ENCODE data around the gene COQ10B. TPM values are rescaled to one million over a fixed set of nuclear protein-coding genes. Genes with fewer than 3 reads are reported as not detected.

The COQ10B gene
- total RNA-seq, 1 experiment from 2014 or later: 21.7 TPM

DNA sequence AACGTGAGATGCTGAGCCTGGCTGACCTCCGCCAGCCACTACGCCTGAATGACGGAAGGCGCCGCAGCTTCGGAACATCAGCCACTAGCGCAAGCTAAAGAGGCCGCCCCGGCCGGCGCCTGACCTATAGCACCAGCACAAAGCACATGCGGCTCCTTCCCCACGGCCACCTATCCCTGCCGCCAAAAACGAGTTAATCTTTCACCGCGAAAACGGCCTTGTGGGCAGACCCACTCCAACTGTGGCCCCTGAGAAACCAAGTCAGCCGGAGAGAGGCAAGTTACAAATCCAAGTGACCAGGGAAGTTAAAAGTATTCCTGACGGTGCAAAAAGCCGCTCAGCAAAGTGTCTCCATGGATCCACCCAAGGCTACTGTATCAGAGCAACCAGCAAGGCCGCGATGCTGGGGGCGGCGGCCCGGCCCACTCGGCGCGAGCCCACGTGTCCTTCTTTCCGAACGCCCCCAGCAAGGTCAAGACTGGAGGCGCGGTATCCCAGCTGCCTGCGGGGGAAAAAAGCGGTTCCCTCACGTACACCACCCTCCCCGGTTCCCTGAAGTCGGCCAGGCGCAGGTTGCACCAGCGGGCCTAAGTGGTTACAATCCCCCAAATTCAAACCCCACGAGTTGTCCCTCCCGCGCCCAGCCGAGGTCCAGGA lies 45.7 kb downstream of the COQ10B start (continued):
- TF ChIP-seq E2F1 (CRISPR knock-in tag; IDR thresholded peaks at IDR 0.05): no peak

- ChIA-PET POLR2A (interaction anchor here (0.5 to 5.0 kb wide), 21 partner anchors 9 to 205 kb away, joined by 3 to 64 read pairs (median 5); partner anchors contain the start of genes COQ10B, MARS2, MOB4 and SF3B1), CTCF (interaction anchor here (0.6 to 1.0 kb wide), 4 partner anchors 8 to 205 kb away, joined by 3 to 6 read pairs (median 4); partner anchors contain the start of gene MARS2)
- no peaks in the 10 kb centered on the region for H3K9me3 Mint-ChIP-seq
- ATAC-seq: peak; percentile 89
- H3K36me3 Mint-ChIP-seq: peaks cover 90% of the 10 kb centered on the region
- H3K27me3 Mint-ChIP-seq (ENCODE audit: low read depth): no peaks in the 10 kb centered on the region; the same call in 1 of the 2 replicates
- H3K27ac Mint-ChIP-seq: peak within 1 kb of the TSS; percentile 97
- peak; percentile 96 for DNase-seq (ENCODE audit: low spot score)
- H3K4me3 Mint-ChIP-seq: peak within 1 kb of the TSS; percentile 91
- H3K4me1 Mint-ChIP-seq: peaks cover 50% of the 10 kb centered on the region
- TF ChIP-seq HMGA2 (CRISPR knock-in tag; IDR thresholded peaks at IDR 0.05) (no peak), ATF2 (CRISPR knock-in tag; IDR thresholded peaks at IDR 0.05; ENCODE audit: borderline replicate concordance, low read depth) (0 out of 2 replicates have a peak, but pooled peaks have one; percentile 48), CREB1 (CRISPR knock-in tag; IDR thresholded peaks at IDR 0.05) (peak; percentile 58; the same call in 1 of the 2 replicates), ZNF317 (CRISPR knock-in tag; IDR thresholded peaks at IDR 0.05; ENCODE audit: borderline replicate concordance, low read depth) (peak; percentile 67), NR3C1 (CRISPR knock-in tag; conservative IDR thresholded peaks at IDR 0.05; ENCODE audit: low read depth) (no peak), NFATC4 (CRISPR knock-in tag; IDR thresholded peaks at IDR 0.05) (no peak), PRRX2 (CRISPR knock-in tag; IDR thresholded peaks at IDR 0.05) (no peak), KAT7 (CRISPR knock-in tag; IDR thresholded peaks at IDR 0.05; ENCODE audit: borderline replicate concordance) (peak; percentile 99; the same call in 1 of the 2 replicates), SMAD4 (CRISPR knock-in tag; IDR thresholded peaks at IDR 0.05) (peak; percentile 73; the same call in 1 of the 2 replicates), RELA (CRISPR knock-in tag; IDR thresholded peaks at IDR 0.05; ENCODE audit: borderline replicate concordance) (peak; percentile 92), TP53 (CRISPR knock-in tag; IDR thresholded peaks at IDR 0.05) (peak; percentile 94), TEAD1 (CRISPR knock-in tag; IDR thresholded peaks at IDR 0.05) (peak; percentile 90)
- TF ChIP-seq, protein P1, sequence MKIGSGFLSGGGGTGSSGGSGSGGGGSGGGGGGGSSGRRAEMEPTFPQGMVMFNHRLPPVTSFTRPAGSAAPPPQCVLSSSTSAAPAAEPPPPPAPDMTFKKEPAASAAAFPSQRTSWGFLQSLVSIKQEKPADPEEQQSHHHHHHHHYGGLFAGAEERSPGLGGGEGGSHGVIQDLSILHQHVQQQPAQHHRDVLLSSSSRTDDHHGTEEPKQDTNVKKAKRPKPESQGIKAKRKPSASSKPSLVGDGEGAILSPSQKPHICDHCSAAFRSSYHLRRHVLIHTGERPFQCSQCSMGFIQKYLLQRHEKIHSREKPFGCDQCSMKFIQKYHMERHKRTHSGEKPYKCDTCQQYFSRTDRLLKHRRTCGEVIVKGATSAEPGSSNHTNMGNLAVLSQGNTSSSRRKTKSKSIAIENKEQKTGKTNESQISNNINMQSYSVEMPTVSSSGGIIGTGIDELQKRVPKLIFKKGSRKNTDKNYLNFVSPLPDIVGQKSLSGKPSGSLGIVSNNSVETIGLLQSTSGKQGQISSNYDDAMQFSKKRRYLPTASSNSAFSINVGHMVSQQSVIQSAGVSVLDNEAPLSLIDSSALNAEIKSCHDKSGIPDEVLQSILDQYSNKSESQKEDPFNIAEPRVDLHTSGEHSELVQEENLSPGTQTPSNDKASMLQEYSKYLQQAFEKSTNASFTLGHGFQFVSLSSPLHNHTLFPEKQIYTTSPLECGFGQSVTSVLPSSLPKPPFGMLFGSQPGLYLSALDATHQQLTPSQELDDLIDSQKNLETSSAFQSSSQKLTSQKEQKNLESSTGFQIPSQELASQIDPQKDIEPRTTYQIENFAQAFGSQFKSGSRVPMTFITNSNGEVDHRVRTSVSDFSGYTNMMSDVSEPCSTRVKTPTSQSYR (CRISPR knock-in tag; IDR thresholded peaks at IDR 0.05): peak; percentile 73
- TF ChIP-seq, protein P2, sequence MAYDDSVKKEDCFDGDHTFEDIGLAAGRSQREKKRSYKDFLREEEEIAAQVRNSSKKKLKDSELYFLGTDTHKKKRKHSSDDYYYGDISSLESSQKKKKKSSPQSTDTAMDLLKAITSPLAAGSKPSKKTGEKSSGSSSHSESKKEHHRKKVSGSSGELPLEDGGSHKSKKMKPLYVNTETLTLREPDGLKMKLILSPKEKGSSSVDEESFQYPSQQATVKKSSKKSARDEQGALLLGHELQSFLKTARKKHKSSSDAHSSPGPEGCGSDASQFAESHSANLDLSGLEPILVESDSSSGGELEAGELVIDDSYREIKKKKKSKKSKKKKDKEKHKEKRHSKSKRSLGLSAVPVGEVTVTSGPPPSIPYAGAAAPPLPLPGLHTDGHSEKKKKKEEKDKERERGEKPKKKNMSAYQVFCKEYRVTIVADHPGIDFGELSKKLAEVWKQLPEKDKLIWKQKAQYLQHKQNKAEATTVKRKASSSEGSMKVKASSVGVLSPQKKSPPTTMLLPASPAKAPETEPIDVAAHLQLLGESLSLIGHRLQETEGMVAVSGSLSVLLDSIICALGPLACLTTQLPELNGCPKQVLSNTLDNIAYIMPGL (CRISPR knock-in tag; IDR thresholded peaks at IDR 0.05): peak; percentile 91
- TF ChIP-seq, protein P3, sequence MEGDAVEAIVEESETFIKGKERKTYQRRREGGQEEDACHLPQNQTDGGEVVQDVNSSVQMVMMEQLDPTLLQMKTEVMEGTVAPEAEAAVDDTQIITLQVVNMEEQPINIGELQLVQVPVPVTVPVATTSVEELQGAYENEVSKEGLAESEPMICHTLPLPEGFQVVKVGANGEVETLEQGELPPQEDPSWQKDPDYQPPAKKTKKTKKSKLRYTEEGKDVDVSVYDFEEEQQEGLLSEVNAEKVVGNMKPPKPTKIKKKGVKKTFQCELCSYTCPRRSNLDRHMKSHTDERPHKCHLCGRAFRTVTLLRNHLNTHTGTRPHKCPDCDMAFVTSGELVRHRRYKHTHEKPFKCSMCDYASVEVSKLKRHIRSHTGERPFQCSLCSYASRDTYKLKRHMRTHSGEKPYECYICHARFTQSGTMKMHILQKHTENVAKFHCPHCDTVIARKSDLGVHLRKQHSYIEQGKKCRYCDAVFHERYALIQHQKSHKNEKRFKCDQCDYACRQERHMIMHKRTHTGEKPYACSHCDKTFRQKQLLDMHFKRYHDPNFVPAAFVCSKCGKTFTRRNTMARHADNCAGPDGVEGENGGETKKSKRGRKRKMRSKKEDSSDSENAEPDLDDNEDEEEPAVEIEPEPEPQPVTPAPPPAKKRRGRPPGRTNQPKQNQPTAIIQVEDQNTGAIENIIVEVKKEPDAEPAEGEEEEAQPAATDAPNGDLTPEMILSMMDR (IDR thresholded peaks at IDR 0.05): no peak
- TF ChIP-seq, protein P4, sequence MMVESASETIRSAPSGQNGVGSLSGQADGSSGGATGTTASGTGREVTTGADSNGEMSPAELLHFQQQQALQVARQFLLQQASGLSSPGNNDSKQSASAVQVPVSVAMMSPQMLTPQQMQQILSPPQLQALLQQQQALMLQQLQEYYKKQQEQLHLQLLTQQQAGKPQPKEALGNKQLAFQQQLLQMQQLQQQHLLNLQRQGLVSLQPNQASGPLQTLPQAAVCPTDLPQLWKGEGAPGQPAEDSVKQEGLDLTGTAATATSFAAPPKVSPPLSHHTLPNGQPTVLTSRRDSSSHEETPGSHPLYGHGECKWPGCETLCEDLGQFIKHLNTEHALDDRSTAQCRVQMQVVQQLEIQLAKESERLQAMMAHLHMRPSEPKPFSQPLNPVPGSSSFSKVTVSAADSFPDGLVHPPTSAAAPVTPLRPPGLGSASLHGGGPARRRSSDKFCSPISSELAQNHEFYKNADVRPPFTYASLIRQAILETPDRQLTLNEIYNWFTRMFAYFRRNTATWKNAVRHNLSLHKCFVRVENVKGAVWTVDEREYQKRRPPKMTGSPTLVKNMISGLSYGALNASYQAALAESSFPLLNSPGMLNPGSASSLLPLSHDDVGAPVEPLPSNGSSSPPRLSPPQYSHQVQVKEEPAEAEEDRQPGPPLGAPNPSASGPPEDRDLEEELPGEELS (CRISPR knock-in tag; IDR thresholded peaks at IDR 0.05): peak; percentile 83; the same call in 1 of the 2 replicates
- TF ChIP-seq, protein P5, sequence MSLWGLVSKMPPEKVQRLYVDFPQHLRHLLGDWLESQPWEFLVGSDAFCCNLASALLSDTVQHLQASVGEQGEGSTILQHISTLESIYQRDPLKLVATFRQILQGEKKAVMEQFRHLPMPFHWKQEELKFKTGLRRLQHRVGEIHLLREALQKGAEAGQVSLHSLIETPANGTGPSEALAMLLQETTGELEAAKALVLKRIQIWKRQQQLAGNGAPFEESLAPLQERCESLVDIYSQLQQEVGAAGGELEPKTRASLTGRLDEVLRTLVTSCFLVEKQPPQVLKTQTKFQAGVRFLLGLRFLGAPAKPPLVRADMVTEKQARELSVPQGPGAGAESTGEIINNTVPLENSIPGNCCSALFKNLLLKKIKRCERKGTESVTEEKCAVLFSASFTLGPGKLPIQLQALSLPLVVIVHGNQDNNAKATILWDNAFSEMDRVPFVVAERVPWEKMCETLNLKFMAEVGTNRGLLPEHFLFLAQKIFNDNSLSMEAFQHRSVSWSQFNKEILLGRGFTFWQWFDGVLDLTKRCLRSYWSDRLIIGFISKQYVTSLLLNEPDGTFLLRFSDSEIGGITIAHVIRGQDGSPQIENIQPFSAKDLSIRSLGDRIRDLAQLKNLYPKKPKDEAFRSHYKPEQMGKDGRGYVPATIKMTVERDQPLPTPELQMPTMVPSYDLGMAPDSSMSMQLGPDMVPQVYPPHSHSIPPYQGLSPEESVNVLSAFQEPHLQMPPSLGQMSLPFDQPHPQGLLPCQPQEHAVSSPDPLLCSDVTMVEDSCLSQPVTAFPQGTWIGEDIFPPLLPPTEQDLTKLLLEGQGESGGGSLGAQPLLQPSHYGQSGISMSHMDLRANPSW (CRISPR knock-in tag; conservative IDR thresholded peaks at IDR 0.05; ENCODE audit: low read depth): no peak
Observed at GRCh38 chr2:197499594-197500502, 46.5 kb downstream of the COQ10B start, which contains the start of the genes HSPD1 and HSPE1. TSS of gene HSPD1 (minus strand) at chr2:197499840. CDS start at chr2:197498848, 992 bp downstream. TSS of gene HSPE1 (plus strand) at chr2:197500379. CDS start at chr2:197500437, 58 bp downstream.

Data from WTC11 (cell line).